IMR-90 (cell line): ENCODE data around the gene LRRC34. TPM values are rescaled to one million over a fixed set of nuclear protein-coding genes. Genes with fewer than 3 reads are reported as not detected.

ENCODE experiments used
- ATAC-seq: fragments of 200-7000 bp; cut with Tn5 transposase; 2 replicates; pipeline ENCODE4 v1.9.1; 2020; ENCODE audit warnings: low read depth, mild to moderate bottlenecking, moderate library complexity
- BruUV-seq: library from RNA; stranded (reverse); fragments of 400-500 nt; replicated peaks from 2 replicates; lab custom pipeline; 2021; lab: Mats Ljungman, UMichigan
- CTCF ChIA-PET: fragments of 300-600 bp; formaldehyde crosslinking; extraction: SDS; loops from one replicate; lab custom pipeline; 2021; ENCODE audit warnings: antibody characterized with exemption; lab: Yijun Ruan, JAX
- POLR2A ChIA-PET: fragments of 300-600 bp; sonication (Branson Sonifier 250); formaldehyde crosslinking; loops from one replicate; lab custom pipeline; 2022; ENCODE audit warnings: antibody characterized with exemption; ENCODE audit not compliant: unreplicated experiment; lab: Charles Lee
- DNase-seq: peaks from one replicate; pipeline ENCODE4 v3.0.0; 2013
- H2AFZ ChIP-seq: replicated peaks from 2 replicates; pipeline ENCODE3; 2013; ENCODE audit warnings: low read length, mild to moderate bottlenecking; ENCODE audit not compliant: poor library complexity
- H2AK5ac ChIP-seq: 2 replicates; pipeline ENCODE4 v1.6.1; 2013; ENCODE audit warnings: low read depth, low read length, inconsistent platforms
- H2AK9ac ChIP-seq: replicated peaks from 2 replicates; pipeline ENCODE3; 2013; ENCODE audit warnings: mild to moderate bottlenecking, low read depth, low read length, moderate library complexity; ENCODE audit not compliant: poor library complexity
- H2BK120ac ChIP-seq: 2 replicates; pipeline ENCODE4 v1.6.1; 2013; ENCODE audit warnings: low read depth, low read length, inconsistent platforms
- H2BK15ac ChIP-seq: 3 replicates; pipeline ENCODE4 v1.6.1; 2013; ENCODE audit warnings: low read depth, low read length, inconsistent platforms
- H2BK20ac ChIP-seq: 2 replicates; pipeline ENCODE4 v1.6.1; 2013; ENCODE audit warnings: low read depth, mild to moderate bottlenecking, inconsistent platforms, low read length, moderate library complexity
- H2BK5ac ChIP-seq: 2 replicates; pipeline ENCODE4 v1.6.1; 2013; ENCODE audit warnings: mild to moderate bottlenecking, low read depth, low read length, inconsistent platforms; ENCODE audit not compliant: poor library complexity, severe bottlenecking
- H3K14ac ChIP-seq: replicated peaks from 2 replicates; pipeline ENCODE4 v1.6.1; 2013; ENCODE audit warnings: low read depth, low read length, inconsistent platforms
- H3K18ac ChIP-seq: 2 replicates; pipeline ENCODE4 v1.6.1; 2013; ENCODE audit warnings: low read depth, low read length, control low read depth
- H3K23ac ChIP-seq: 2 replicates; pipeline ENCODE4 v1.6.1; 2013; ENCODE audit warnings: low read depth, low read length, inconsistent platforms
- H3K27ac ChIP-seq: 2 replicates; pipeline ENCODE4 v1.5.1; 2013; ENCODE audit warnings: mild to moderate bottlenecking, control low read depth, low read length; ENCODE audit not compliant: insufficient read depth
- H3K27me3 ChIP-seq: 2 replicates; pipeline ENCODE4 v1.6.1; 2013; ENCODE audit warnings: low read length; ENCODE audit not compliant: control insufficient read depth, insufficient read depth
- H3K36me3 ChIP-seq: 2 replicates; pipeline ENCODE4 v1.6.1; 2013; ENCODE audit warnings: low read length, mixed read lengths; ENCODE audit not compliant: control insufficient read depth, insufficient read depth
- H3K4ac ChIP-seq: 2 replicates; pipeline ENCODE4 v1.6.1; 2013; ENCODE audit warnings: low read depth, low read length, inconsistent platforms
- H3K4me1 ChIP-seq: 2 replicates; pipeline ENCODE4 v1.6.1; 2013; ENCODE audit warnings: low read length, mixed read lengths; ENCODE audit not compliant: control insufficient read depth, insufficient read depth
- H3K4me2 ChIP-seq: 2 replicates; pipeline ENCODE4 v1.6.1; 2013; ENCODE audit warnings: low read depth, mild to moderate bottlenecking, control low read depth, low read length, moderate library complexity
- H3K4me3 ChIP-seq: 2 replicates; pipeline ENCODE4 v1.5.1; 2013; ENCODE audit warnings: low read depth, mild to moderate bottlenecking, control low read depth, low read length, moderate library complexity; ENCODE audit not compliant: insufficient read depth
- H3K56ac ChIP-seq: 2 replicates; pipeline ENCODE4 v1.6.1; 2013; ENCODE audit warnings: low read length, inconsistent platforms; ENCODE audit not compliant: insufficient read depth; ENCODE audit errors: extremely low read depth
- H3K79me1 ChIP-seq, 2 experiments: 2 replicates each; pipeline ENCODE4 v1.6.1; 2013; ENCODE audit warnings: low read length in 2 of 2, inconsistent platforms in 1 of 2, low read depth in 1 of 2
- H3K9ac ChIP-seq: 2 replicates; pipeline ENCODE4 v1.6.1; 2013; ENCODE audit warnings: low read depth, low read length, control low read depth
- H3K9me1 ChIP-seq: 2 replicates; pipeline ENCODE4 v1.6.1; 2013; ENCODE audit warnings: low read length, inconsistent platforms; ENCODE audit not compliant: insufficient read depth
- H3K9me3 ChIP-seq: 2 replicates; pipeline ENCODE4 v1.6.1; 2013; ENCODE audit warnings: low read length; ENCODE audit not compliant: control insufficient read depth, insufficient read depth
- H4K20me1 ChIP-seq: 2 replicates; pipeline ENCODE4 v1.6.1; 2013; ENCODE audit warnings: low read length, inconsistent platforms; ENCODE audit not compliant: insufficient read depth
- H4K5ac ChIP-seq: 2 replicates; pipeline ENCODE4 v1.6.1; 2013; ENCODE audit warnings: mild to moderate bottlenecking, low read depth, low read length, control low read depth
- H4K8ac ChIP-seq, 2 experiments: 2 replicates each; pipeline ENCODE4 v1.6.1; 2013; ENCODE audit warnings: low read depth in 2 of 2, low read length in 2 of 2, control low read depth in 1 of 2, inconsistent platforms in 1 of 2
- H4K91ac ChIP-seq: 2 replicates; pipeline ENCODE4 v1.6.1; 2013; ENCODE audit warnings: low read depth, low read length, inconsistent platforms; ENCODE audit not compliant: insufficient read depth
- BHLHE40 ChIP-seq: fragments of 150-350 bp; IDR thresholded peaks from 2 replicates; pipeline ENCODE4 v1.6.1; 2016; ENCODE audit warnings: mild to moderate bottlenecking, low read depth, low read length
- CEBPB ChIP-seq: IDR thresholded peaks from 2 replicates; pipeline ENCODE4 v1.6.1; 2012; ENCODE audit warnings: low read depth, low read length, improper control_type of control experiment
- CHD1 ChIP-seq: IDR thresholded peaks from 2 replicates; pipeline ENCODE4 v1.6.1; 2012; ENCODE audit warnings: low read depth, low read length, improper control_type of control experiment
- ELK1 ChIP-seq: fragments of 150-350 bp; IDR thresholded peaks from 2 replicates; pipeline ENCODE4 v1.6.1; 2016; ENCODE audit warnings: low read depth, mild to moderate bottlenecking, low read length, moderate library complexity, borderline replicate concordance
- FOS ChIP-seq: fragments of 150-350 bp; IDR thresholded peaks from 2 replicates; pipeline ENCODE4 v1.6.1; 2016; ENCODE audit warnings: low read depth, low read length
- MAFK ChIP-seq: IDR thresholded peaks from 2 replicates; pipeline ENCODE4 v1.6.1; 2012; ENCODE audit warnings: low read depth, low read length, improper control_type of control experiment
- MAZ ChIP-seq: IDR thresholded peaks from 2 replicates; pipeline ENCODE4 v1.6.1; 2012; ENCODE audit warnings: low read depth, mild to moderate bottlenecking, low read length, improper control_type of control experiment, moderate library complexity, borderline replicate concordance
- MXI1 ChIP-seq: IDR thresholded peaks from 2 replicates; pipeline ENCODE4 v1.6.1; 2012; ENCODE audit warnings: low read depth, mild to moderate bottlenecking, low read length, moderate library complexity, borderline replicate concordance
- NFE2L2 ChIP-seq: fragments of 150-350 bp; IDR thresholded peaks from 2 replicates; pipeline ENCODE4 v1.6.1; 2016; ENCODE audit warnings: low read depth, mild to moderate bottlenecking, low read length
- POLR2A ChIP-seq: IDR thresholded peaks from 2 replicates; pipeline ENCODE4 v1.6.1; 2012; ENCODE audit warnings: mild to moderate bottlenecking, low read depth, low read length
- RAD21 ChIP-seq: IDR thresholded peaks from 2 replicates; pipeline ENCODE4 v1.6.1; 2012; ENCODE audit warnings: low read length, improper control_type of control experiment
- RCOR1 ChIP-seq: IDR thresholded peaks from 2 replicates; pipeline ENCODE4 v1.6.1; 2012; ENCODE audit warnings: mild to moderate bottlenecking, low read length, improper control_type of control experiment; ENCODE audit not compliant: insufficient replicate concordance
- RFX5 ChIP-seq: IDR thresholded peaks from 2 replicates; pipeline ENCODE4 v1.8.0; 2012; ENCODE audit warnings: low read depth, mild to moderate bottlenecking, low read length, moderate library complexity
- SMC3 ChIP-seq: fragments of 150-350 bp; IDR thresholded peaks from 2 replicates; pipeline ENCODE4 v1.6.1; 2016; ENCODE audit warnings: low read depth, mild to moderate bottlenecking, antibody characterized with exemption, low read length, moderate library complexity
- WGBS, 2 experiments: methylation state at CpG; one replicate each; pipeline versions ENCODE4 v1.1.5 to v1.1.7; 2013; ENCODE audit warnings: missing lambda C conversion rate in 2 of 2; ENCODE audit not compliant: insufficient read length in 1 of 2; ENCODE audit errors: extremely low coverage in 2 of 2; 5-methylcytosine and 5-hydroxymethylcytosine counted together
- dilution Hi-C: fragments of 300-500 bp; cut with HindIII; formaldehyde crosslinking; loops from one replicate; pipeline ENCODE4 v1.14.3; 2018; ENCODE audit warnings: low sequenced_read_pairs; ENCODE audit not compliant: unreplicated experiment
- in situ Hi-C: fragments of 300-500 bp; cut with MboI; formaldehyde crosslinking; loops from 3 replicates; pipeline ENCODE4 v1.14.3; 2019; ENCODE audit warnings: low sequenced_read_pairs, inconsistent platforms, mixed read lengths
- intact Hi-C: fragments of 100-400 bp; cut with micrococcal nuclease; formaldehyde crosslinking; loops from 2 replicates; pipeline ENCODE4 v1.10.0; 2022
- polyA plus RNA-seq, 3 experiments: library from polyadenylated mRNA; depleted of rRNA; stranded (reverse); fragments of >200 nt; gene quantifications; 2 replicates each; pipeline ENCODE4 v1.2.3, GENCODE V29; 2012; ENCODE audit warnings: low replicate concordance in 1 of 3
- total RNA-seq: library from RNA; depleted of rRNA; stranded (reverse); fragments of >200 nt; gene quantifications from 2 replicates; pipeline ENCODE4 v1.2.3, GENCODE V29; 2012
- TF ChIP-seq, protein P1 (sequence below): conservative IDR thresholded peaks from 2 replicates; pipeline ENCODE4 v1.5.1; 2012; ENCODE audit warnings: mild to moderate bottlenecking, low read depth, low read length, improper control_type of control experiment
- TF ChIP-seq, protein P2 (sequence below): fragments of 150-350 bp; IDR thresholded peaks from 2 replicates; pipeline ENCODE4 v1.6.1; 2017; ENCODE audit warnings: mild to moderate bottlenecking, antibody characterized with exemption, low read length, low read depth

The LRRC34 gene
- total and polyA plus RNA-seq, 2 of the 4 experiments (the other 2 are of a cell fraction), result 0.90 to 0.91 TPM

DNA sequence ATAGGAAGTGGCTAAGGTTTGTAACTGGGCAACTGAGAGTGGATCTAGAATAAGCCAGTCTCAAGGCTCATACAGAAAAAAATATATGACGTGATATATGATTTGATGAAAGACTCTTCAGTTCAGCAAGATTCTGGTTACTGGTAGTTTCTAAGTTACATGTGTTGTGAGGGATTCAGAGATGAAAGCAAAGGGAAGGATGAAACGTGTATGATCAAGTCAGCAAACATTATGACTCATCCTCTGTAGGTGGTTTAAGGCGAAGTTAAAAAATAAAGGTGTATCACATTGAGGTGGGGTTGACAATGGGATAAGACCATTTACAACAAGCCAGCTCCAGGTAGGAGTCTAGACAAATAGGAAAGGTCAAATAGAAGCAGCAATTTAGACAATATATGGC, 64.0 kb downstream of the LRRC34 start:
- no peaks in the 10 kb centered on the region for H4K20me1 ChIP-seq
- H2AFZ ChIP-seq, result no peak overlapping the region
- H4K5ac ChIP-seq, result no peak overlapping the region
- dilution Hi-C loops (no loop called here), in situ Hi-C loops (no loop called here), intact Hi-C loops (no loop called here)
- ChIA-PET POLR2A (no interaction called here), CTCF (no interaction called here)
- no peaks in the 10 kb centered on the region for H3K36me3 ChIP-seq
- DNase-seq (no peak), ATAC-seq (no peak)
- H3K9ac ChIP-seq, result no peak overlapping the region
- H2BK5ac ChIP-seq, result no peak overlapping the region
- H3K14ac ChIP-seq, result no peak overlapping the region
- H3K18ac ChIP-seq, result no peak overlapping the region
- H2AK9ac ChIP-seq, result no peak overlapping the region
- H3K79me1 ChIP-seq, result no peaks in the 10 kb centered on the region
- no peak overlapping the region for H3K23ac ChIP-seq
- no TSS peak for BruUV-seq
- no peak overlapping the region for H3K56ac ChIP-seq
- peaks cover 5% of the 10 kb centered on the region for H3K27me3 ChIP-seq
- no peak overlapping the region for H4K8ac ChIP-seq
- H3K9me3 ChIP-seq, result no peaks in the 10 kb centered on the region
- H3K4me3 ChIP-seq, result no peak overlapping the region
- H4K91ac ChIP-seq, result no peak overlapping the region
- no peak overlapping the region for H2AK5ac ChIP-seq
- H3K4me2 ChIP-seq, result no peak overlapping the region
- H2BK15ac ChIP-seq, result no peak overlapping the region
- H3K27ac ChIP-seq, result no peak overlapping the region
- no peaks in the 10 kb centered on the region for H3K9me1 ChIP-seq
- TF ChIP-seq MXI1, result no peak
- TF ChIP-seq RFX5, result no peak
- no peak for TF ChIP-seq RAD21
- no peak for TF ChIP-seq CHD1
- no peak for TF ChIP-seq MAFK
- TF ChIP-seq POLR2A, result no peak
- TF ChIP-seq SMC3, result no peak
- TF ChIP-seq ELK1, result no peak
- no peak for TF ChIP-seq CEBPB
- TF ChIP-seq RCOR1, result no peak
- TF ChIP-seq, protein P1, sequence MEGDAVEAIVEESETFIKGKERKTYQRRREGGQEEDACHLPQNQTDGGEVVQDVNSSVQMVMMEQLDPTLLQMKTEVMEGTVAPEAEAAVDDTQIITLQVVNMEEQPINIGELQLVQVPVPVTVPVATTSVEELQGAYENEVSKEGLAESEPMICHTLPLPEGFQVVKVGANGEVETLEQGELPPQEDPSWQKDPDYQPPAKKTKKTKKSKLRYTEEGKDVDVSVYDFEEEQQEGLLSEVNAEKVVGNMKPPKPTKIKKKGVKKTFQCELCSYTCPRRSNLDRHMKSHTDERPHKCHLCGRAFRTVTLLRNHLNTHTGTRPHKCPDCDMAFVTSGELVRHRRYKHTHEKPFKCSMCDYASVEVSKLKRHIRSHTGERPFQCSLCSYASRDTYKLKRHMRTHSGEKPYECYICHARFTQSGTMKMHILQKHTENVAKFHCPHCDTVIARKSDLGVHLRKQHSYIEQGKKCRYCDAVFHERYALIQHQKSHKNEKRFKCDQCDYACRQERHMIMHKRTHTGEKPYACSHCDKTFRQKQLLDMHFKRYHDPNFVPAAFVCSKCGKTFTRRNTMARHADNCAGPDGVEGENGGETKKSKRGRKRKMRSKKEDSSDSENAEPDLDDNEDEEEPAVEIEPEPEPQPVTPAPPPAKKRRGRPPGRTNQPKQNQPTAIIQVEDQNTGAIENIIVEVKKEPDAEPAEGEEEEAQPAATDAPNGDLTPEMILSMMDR, result no peak
- no peak for TF ChIP-seq BHLHE40
- TF ChIP-seq NFE2L2, result no peak
- TF ChIP-seq FOS, result no peak
- TF ChIP-seq, protein P2, sequence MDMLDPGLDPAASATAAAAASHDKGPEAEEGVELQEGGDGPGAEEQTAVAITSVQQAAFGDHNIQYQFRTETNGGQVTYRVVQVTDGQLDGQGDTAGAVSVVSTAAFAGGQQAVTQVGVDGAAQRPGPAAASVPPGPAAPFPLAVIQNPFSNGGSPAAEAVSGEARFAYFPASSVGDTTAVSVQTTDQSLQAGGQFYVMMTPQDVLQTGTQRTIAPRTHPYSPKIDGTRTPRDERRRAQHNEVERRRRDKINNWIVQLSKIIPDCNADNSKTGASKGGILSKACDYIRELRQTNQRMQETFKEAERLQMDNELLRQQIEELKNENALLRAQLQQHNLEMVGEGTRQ, result no peak
- TF ChIP-seq MAZ, result no peak
- no peak overlapping the region for H2BK120ac ChIP-seq
- H2BK20ac ChIP-seq, result no peak overlapping the region
- H3K4ac ChIP-seq, result no peak overlapping the region
- H3K4me1 ChIP-seq, result no peaks in the 10 kb centered on the region
- WGBS, 2 experiments, result 100% methylated on average over 1 of the region's 3 CpGs; no CpG with 5 or more reads in 1 of the 2 experiments
